Cardiac muscle cell (in vitro differentiated cells and primary cell): ENCODE results near the gene R3HDML. TPM values are rescaled to one million over a fixed set of nuclear protein-coding genes. Genes with fewer than 3 reads are reported as not detected.

Experiments used
- DNase-seq, 2 donors: peaks; one replicate each; pipeline versions ENCODE4 v3.0.0 to v3.0.0-alpha.2; 2010 to 2017; ENCODE audit warnings: low read depth in 1 of 2, low spot score in 1 of 2
- H3K27ac ChIP-seq: fragments of 200-600 bp; sonication (generic); 2 replicates; pipeline ENCODE4 v1.5.1; 2016
- H3K27me3 ChIP-seq: fragments of 200-600 bp; sonication (generic); 2 replicates; pipeline ENCODE4 v1.6.0; 2016; ENCODE audit warnings: control low read depth
- H3K36me3 ChIP-seq: fragments of 200-600 bp; sonication (generic); 2 replicates; pipeline ENCODE4 v1.5.1; 2016; ENCODE audit warnings: control low read depth
- H3K4me1 ChIP-seq: fragments of 200-600 bp; sonication (generic); 2 replicates; pipeline ENCODE4 v1.8.1; 2017; ENCODE audit warnings: low read depth, mild to moderate bottlenecking, mixed run types
- H3K4me3 ChIP-seq: fragments of 200-600 bp; sonication (generic); 2 replicates; pipeline ENCODE4 v1.5.1; 2016; ENCODE audit warnings: mild to moderate bottlenecking
- H3K9me3 ChIP-seq: fragments of 200-600 bp; sonication (generic); 2 replicates; pipeline ENCODE4 v1.5.1; 2017; ENCODE audit warnings: low read depth, mild to moderate bottlenecking, control low read depth
- polyA plus RNA-seq: library from polyadenylated mRNA; unstranded; fragments of >200 nt; fragmentation: Nextera tagmentation; extraction: Ambion mirVana; gene quantifications from 2 replicates; pipeline ENCODE4 v1.2.1, GENCODE V29; 2016
- total RNA-seq: library from RNA; depleted of rRNA; stranded (reverse); fragments of >200 nt; gene quantifications from 2 replicates; pipeline ENCODE4 v1.2.3, GENCODE V29; 2016
- TF ChIP-seq, protein P1 (sequence below): IDR thresholded peaks from 2 replicates; pipeline ENCODE4 v1.5.1; 2012; ENCODE audit warnings: low read depth, mild to moderate bottlenecking, low read length

R3HDML gene
- total and polyA plus RNA-seq, 2 experiments from 2014 or later, result not detected

GRCh38 chr20:44360221-44360620 lies 23.4 kb downstream of the R3HDML start:
- H3K4me3 ChIP-seq, result no peak overlapping the region
- TF ChIP-seq, protein P1, sequence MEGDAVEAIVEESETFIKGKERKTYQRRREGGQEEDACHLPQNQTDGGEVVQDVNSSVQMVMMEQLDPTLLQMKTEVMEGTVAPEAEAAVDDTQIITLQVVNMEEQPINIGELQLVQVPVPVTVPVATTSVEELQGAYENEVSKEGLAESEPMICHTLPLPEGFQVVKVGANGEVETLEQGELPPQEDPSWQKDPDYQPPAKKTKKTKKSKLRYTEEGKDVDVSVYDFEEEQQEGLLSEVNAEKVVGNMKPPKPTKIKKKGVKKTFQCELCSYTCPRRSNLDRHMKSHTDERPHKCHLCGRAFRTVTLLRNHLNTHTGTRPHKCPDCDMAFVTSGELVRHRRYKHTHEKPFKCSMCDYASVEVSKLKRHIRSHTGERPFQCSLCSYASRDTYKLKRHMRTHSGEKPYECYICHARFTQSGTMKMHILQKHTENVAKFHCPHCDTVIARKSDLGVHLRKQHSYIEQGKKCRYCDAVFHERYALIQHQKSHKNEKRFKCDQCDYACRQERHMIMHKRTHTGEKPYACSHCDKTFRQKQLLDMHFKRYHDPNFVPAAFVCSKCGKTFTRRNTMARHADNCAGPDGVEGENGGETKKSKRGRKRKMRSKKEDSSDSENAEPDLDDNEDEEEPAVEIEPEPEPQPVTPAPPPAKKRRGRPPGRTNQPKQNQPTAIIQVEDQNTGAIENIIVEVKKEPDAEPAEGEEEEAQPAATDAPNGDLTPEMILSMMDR, result no peak

GRCh38 chr20:44361021-44361420 lies 24.2 kb downstream of the R3HDML start:
- Histone ChIP-seq H3K27ac (no peak overlapping the region), H3K4me1 (no peaks in the 10 kb centered on the region), H3K36me3 (no peaks in the 10 kb centered on the region), H3K4me3 (no peak overlapping the region), H3K27me3 (no peaks in the 10 kb centered on the region), H3K9me3 (no peaks in the 10 kb centered on the region)
- DNase-seq, result no peak
- TF ChIP-seq, protein P1, result no peak

More at GRCh38 chr20:44360221-44360620, 23.4 kb downstream of the R3HDML start:
- H3K9me3 ChIP-seq, result no peaks in the 10 kb centered on the region
- H3K36me3 ChIP-seq, result no peaks in the 10 kb centered on the region
- no peaks in the 10 kb centered on the region for H3K4me1 ChIP-seq
- H3K27ac ChIP-seq, result no peak overlapping the region
- H3K27me3 ChIP-seq, result no peaks in the 10 kb centered on the region
- no peak for DNase-seq

DNA sequence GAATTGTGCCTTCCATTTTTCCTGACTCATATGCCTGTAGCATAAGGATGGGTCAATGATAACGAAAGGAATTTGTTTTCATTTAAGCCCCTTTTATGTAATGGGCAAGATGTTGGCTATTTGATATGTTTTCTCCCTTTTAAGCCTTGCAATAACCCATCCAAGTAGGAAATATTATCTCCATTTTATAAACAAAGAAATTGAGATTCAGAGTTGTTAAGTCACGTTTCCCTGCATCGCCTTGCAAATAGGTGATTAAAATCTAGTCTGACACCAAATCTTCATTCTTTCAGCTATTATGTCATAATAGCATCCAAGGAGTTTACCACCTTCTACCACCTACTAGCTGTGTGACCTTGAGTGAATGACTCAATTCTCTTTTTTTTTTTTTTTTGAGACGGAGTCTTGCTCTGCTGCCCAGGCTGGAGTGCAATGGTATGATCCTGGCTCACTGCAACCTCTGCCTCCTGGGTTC lies 25.7 kb downstream of the R3HDML start:
- Histone ChIP-seq H3K27me3 (no peaks in the 10 kb centered on the region), H3K4me3 (no peak overlapping the region), H3K27ac (no peak overlapping the region), H3K4me1 (no peaks in the 10 kb centered on the region), H3K9me3 (no peaks in the 10 kb centered on the region), H3K36me3 (no peaks in the 10 kb centered on the region)
- TF ChIP-seq, protein P1, result no peak
- DNase-seq, result no peak

- Histone ChIP-seq H3K4me3 (no peak overlapping the region), H3K4me1 (no peaks in the 10 kb centered on the region), H3K9me3 (no peaks in the 10 kb centered on the region), H3K27ac (no peak overlapping the region), H3K36me3 (no peaks in the 10 kb centered on the region), H3K27me3 (no peaks in the 10 kb centered on the region)
- TF ChIP-seq, protein P1, result no peak
- DNase-seq, result no peak
These were observed 27.2 kb downstream of the R3HDML start for GRCh38 chr20:44364068-44364467.

DNA sequence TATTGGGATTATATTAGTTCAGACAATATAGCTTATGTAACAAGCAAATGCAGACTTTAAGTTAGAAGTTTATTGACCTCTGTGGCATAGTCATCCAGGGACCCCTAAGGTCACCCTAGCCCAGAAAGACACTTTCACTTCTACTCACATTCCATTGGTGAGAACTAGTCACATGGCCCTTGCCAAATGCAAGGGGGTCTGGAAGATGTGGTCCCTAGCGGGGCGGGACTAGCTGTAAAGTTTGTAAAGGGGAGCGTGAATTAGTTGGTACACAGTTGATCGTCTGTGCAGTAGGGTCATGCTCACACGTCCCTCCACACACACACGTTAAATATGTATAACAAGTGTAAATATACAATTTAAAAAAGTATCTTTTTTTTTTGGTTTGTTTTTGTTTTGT lies 27.9 kb downstream of the R3HDML start:
- Histone ChIP-seq H3K4me3 (no peak overlapping the region), H3K9me3 (no peaks in the 10 kb centered on the region), H3K36me3 (no peaks in the 10 kb centered on the region), H3K4me1 (no peaks in the 10 kb centered on the region), H3K27ac (no peak overlapping the region), H3K27me3 (no peaks in the 10 kb centered on the region)
- TF ChIP-seq, protein P1, result no peak
- no peak for DNase-seq

- no peak for DNase-seq
- Histone ChIP-seq H3K9me3 (no peaks in the 10 kb centered on the region), H3K27ac (no peak overlapping the region), H3K4me3 (no peak overlapping the region), H3K4me1 (no peaks in the 10 kb centered on the region), H3K27me3 (no peaks in the 10 kb centered on the region), H3K36me3 (no peaks in the 10 kb centered on the region)
- TF ChIP-seq, protein P1, result no peak
These were observed 30.9 kb downstream of the R3HDML start for GRCh38 chr20:44367746-44368145.
